EL (cell line): Measurements from ENCODE around the gene CABLES2.
A peak's percentile ranks its signal among the peaks of the same experiment; 100 is the strongest.

Source experiments
- DNase-seq: peaks from one replicate; pipeline ENCODE4 v3.0.0-alpha.2; 2016

The CABLES2 gene

GRCh38 chr20:62407221-62407992 lies at the start of gene CABLES2:
Gene CABLES2 (minus strand): TSS chr20:62407285. CDS start chr20:62407276, 9 bp downstream.
- DNase-seq, result peak; percentile 93

- DNase-seq, result no peak
Measured at GRCh38 chr20:62455929-62456328, 48.8 kb upstream of the CABLES2 start.

GRCh38 chr20:62454904-62455636 lies 48.0 kb upstream of the CABLES2 start:
- DNase-seq, result no peak

- no peak for DNase-seq
Measured at GRCh38 chr20:62453186-62453808, 46.2 kb upstream of the CABLES2 start.

GRCh38 chr20:62452475-62453095 lies 45.5 kb upstream of the CABLES2 start:
- no peak for DNase-seq

GRCh38 chr20:62451970-62452369 lies 44.9 kb upstream of the CABLES2 start:
- DNase-seq, result no peak

GRCh38 chr20:62451156-62451767 lies 44.2 kb upstream of the CABLES2 start:
- no peak for DNase-seq

GRCh38 chr20:62449951-62450691 lies 43.0 kb upstream of the CABLES2 start:
- no peak for DNase-seq

- DNase-seq, result no peak
Measured at GRCh38 chr20:62448788-62449187, 41.7 kb upstream of the CABLES2 start.

GRCh38 chr20:62448038-62448437 lies 41.0 kb upstream of the CABLES2 start:
- no peak for DNase-seq

GRCh38 chr20:62446888-62447869 lies 40.1 kb upstream of the CABLES2 start:
- no peak for DNase-seq

GRCh38 chr20:62446481-62446880 lies 39.4 kb upstream of the CABLES2 start:
- no peak for DNase-seq

GRCh38 chr20:62445553-62446340 lies 38.7 kb upstream of the CABLES2 start:
- no peak for DNase-seq

- DNase-seq, result no peak
Measured at GRCh38 chr20:62444286-62444685, 37.2 kb upstream of the CABLES2 start.

GRCh38 chr20:62441987-62442539 lies 35.0 kb upstream of the CABLES2 start:
- peak; percentile 35 for DNase-seq

- DNase-seq, result no peak
Measured at GRCh38 chr20:62439218-62439617, 32.1 kb upstream of the CABLES2 start.

GRCh38 chr20:62437927-62438326 lies 30.8 kb upstream of the CABLES2 start:
- no peak for DNase-seq

- DNase-seq, result no peak
Measured at GRCh38 chr20:62437496-62437895, 30.4 kb upstream of the CABLES2 start.

- no peak for DNase-seq
Measured at GRCh38 chr20:62436692-62437091, 29.6 kb upstream of the CABLES2 start.
